GM08714 (cell line): ENCODE results near the gene CRYM.
"Not testable (repeated sequence)": the region's sequence is repeated elsewhere in the genome, so short reads cannot be mapped to it uniquely, and the experiment has no call there.

ENCODE experiments used
- H3K4me3 ChIP-seq: fragments of 200-500 bp; sonication (Bioruptor generic); 2 replicates; pipeline ENCODE4 v1.5.1; 2014; ENCODE audit warnings: mild to moderate bottlenecking, low read length, inconsistent platforms
- ZNF274 ChIP-seq: IDR thresholded peaks from 2 replicates; pipeline ENCODE4 v1.6.1; 2012; ENCODE audit warnings: mild to moderate bottlenecking, low read depth, low read length

The CRYM gene

DNA sequence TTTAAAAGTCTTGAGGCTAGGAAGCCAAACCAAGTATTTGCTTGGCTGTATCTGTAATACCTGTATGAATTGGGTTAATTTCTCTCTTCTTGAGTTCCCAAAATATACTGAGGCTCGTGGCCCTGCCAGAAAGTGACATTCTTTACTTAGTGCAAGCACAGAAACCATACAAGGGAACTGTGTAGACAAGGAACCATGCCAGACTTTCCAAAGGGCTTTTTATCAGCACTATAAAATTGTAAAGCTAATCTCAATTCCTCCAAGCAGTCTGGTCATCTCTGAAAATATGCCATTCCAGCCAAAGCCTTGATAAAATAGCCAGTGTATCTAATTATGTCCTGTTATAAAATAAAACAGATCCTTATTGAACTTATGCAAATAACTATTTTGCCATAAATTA is 7.2 kb upstream of the CRYM start:
- H3K4me3 ChIP-seq = no peak overlapping the region
- TF ChIP-seq ZNF274 = no peak

DNA sequence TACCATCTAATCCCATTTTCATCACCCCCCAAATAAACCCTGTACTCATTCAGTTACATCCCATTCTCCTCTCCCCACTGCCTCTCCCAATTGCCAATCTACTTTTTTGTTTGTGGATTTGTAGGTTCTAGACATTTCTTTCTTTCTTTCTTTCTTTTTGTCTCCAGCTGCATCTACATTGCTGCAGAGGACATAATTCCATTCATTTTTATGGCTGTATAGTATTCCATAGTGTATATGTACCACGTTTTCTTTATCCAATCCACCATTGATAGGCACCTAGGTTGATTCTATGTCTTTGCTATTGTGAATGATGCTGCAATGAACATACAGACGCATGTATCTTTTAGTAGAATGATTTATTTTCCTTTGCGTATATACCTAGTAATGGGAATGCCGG is 6.3 kb upstream of the CRYM start:
- H3K4me3 ChIP-seq = no peak overlapping the region
- TF ChIP-seq ZNF274 = no peak

DNA sequence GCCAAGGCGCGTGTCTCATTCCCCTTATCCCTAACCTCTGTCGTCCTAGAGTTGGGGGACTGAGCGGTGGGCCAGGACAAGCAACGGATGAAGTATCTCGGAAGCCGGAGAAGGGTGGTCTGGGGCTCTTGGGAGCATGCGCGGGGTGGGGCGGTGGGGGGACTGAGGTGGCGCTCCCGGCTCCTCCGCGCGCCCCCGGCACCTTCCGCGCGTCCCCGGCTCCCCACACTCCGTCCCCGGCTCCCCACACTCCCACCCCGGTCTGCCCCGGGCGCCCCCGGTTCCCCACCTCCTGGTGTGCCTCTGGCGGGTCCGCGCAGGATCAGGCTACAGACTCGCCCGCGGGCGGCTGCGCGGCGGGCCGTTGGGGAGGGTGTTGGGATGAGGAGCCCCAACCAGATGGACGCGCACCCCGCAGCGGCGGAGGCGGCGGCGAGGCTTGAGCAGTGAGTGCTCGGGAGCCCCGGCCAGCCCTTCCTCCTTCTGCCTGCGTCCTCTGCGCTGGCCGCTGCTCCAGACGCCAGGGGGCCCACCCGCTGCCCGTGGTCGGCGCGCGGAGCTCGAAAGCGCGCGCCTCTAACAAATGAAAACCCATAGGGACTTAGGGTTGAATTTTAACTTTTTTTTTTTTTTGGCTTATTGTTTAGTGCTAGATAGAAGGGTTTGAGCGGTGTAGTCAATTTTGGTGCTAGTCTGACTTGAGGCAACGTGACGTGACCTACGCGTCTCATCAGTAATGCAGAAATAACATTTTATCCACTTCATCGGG is 5.6 kb upstream of the CRYM start:
- TF ChIP-seq ZNF274 = no peak
- peak overlapping the region; percentile 39; the same call in 1 of the 2 replicates for H3K4me3 ChIP-seq

DNA sequence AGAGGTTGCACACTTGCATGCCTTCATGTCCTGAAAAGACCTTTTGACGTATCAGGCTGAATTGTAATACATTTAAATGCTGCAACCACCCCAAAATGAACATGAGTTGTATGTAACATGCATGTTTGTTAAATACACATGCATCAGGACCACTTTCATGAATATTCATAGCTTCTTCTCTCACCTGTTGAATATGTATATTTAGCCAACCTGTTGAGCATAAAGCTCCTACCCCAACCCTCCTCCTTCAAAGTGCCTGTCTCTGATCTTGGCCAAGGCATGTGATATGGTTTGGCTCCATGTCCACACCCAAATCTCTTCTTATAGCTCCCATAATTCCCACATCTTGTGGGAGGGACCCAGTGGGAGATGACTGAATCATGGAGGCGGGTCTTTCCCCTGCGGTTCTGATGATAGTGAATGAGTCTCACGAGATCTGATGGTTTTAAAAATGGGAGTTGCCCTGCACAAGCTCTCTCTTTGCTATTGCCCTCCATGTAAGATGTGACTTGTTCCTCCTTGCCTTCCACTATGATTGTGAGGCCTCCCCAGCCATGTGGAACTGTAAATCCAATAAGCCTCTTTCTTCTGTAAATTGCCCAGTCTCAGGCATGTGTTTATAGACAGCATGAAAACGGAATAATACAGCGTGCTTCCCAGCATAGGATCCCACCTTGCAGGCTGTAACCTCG is 3.8 kb upstream of the CRYM start:
- no peak for TF ChIP-seq ZNF274
- no peak overlapping the region for H3K4me3 ChIP-seq

DNA sequence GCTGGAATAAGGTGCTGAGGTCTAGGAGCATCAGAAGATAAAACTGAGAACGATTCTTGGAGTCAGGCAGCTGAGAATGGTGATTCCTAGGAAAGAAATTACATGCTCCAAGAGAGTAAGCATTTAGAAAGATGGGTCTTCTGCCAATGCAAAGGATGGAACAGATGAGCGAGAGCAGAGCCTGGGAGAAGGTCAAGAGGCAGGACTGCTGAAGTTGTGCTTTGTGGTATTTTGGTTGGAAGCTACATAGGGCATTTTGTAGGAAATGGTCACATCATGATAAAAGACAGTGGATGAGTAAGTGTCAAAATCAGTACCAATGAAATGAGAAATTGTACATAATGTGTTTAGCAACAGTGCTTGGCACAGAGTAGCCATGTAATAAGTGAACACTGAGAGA is 1.4 kb upstream of the CRYM start:
- H3K4me3 ChIP-seq = no peak overlapping the region
- TF ChIP-seq ZNF274 = no peak

DNA sequence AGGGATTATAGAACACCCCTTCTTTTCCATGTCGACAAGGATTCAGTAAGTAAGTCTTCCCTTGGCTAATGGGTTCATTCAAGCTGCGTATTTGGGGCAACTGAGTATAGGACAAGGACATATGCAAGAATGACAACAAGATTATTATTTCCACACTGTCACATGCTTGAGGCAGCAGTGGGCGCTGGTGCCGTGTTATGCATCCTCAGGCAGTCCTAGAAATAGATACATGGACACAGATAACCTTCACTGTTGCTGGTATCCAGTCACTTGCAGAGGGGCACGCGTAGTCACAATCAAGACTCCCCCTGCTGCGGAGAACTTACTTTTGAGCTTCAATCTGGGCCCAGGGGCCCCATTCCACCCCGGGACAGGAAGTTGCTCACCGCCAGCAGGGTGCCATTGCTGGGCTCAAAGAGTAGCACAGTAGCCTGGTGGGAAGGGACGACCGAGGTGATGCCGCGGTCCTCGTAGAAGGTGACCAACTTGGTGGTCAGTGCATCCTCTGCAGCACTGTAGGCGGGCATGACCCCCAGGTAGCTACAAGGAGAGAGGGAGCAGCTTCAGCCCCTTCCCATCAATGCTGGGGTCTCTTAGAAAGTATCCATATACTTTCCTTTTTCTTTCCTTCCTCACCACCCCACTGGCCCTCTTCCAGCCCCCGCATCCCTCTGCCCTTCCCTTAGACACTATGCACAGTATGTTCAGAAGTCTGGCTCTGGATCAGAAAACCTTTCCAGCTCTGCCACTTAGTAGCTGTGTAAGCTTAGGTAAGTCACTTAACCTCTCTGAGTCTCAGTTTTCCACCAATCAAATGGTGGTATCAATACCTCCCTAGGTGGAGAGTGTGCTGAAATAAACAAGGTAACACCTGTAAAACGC is 804 bp downstream of the CRYM start:
- peak overlapping the region; percentile 48; the same call in 1 of the 2 replicates for H3K4me3 ChIP-seq
- TF ChIP-seq ZNF274 = no peak

DNA sequence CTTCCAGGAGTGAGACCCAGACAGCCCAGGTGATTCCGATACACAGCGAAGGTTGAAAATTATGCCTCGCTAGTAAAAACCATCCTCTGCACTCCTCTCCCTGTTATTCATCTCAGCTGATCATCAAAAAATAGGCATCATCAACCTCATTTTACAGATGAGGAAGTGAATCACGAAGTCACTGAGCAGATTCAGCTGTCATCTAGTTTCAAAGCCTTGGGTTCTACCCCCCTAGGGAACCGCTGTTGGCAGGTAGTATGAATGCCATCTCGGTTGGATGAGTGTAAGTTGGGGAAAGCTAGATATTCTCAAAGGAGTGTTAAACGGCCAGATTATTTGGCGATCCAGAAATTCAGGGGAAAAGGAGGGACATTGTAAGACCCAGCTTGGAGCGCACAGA is 2.0 kb downstream of the CRYM start:
- no peak overlapping the region for H3K4me3 ChIP-seq
- TF ChIP-seq ZNF274 = no peak

DNA sequence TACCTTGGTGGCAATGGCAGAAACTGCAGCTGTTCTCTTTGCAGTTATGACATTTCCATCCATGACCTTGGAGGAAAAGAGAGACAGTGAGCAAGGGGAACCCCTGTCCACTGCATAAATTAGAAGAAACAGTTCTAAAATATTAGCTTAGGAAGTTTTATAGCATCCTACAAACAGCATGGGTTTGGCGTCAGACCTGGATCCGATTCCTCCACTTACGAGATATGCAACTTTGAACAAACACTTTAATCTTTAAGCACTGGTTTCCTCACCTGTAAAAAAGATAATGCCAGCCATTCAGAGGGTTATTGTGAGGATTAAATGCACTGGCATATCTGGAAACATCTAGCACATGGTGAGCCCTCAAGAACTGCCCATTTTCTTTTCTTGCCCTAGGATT is 2.6 kb downstream of the CRYM start:
- no peak overlapping the region for H3K4me3 ChIP-seq
- TF ChIP-seq ZNF274 = no peak

DNA sequence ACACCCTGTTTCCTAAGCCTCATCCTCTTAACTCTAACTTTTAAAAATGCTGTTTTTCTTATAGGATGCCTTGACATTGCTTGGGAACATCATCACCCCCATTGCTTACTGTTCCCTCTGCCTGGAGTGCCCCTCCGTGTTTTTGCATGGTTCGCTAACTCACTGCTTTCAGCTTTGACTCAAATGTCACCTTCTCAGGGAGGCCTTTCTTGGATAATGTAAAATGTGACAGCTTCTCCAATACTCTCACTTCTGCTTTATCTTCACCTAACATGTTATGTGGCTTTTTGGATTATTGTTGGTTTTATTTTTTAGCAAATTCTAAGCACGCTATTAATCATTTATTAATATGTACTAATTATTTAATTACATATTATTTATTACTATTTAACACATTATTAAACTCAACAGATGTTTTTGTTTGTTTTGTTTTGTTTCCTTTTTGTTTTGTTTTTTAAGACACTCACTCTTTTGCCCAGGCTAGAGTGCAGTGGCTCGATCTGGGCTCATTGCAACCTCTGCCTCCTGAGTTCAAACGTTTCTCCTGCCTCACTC is 3.8 kb downstream of the CRYM start:
- no peak for TF ChIP-seq ZNF274
- no peak overlapping the region; the same call in 1 of the 2 replicates for H3K4me3 ChIP-seq

DNA sequence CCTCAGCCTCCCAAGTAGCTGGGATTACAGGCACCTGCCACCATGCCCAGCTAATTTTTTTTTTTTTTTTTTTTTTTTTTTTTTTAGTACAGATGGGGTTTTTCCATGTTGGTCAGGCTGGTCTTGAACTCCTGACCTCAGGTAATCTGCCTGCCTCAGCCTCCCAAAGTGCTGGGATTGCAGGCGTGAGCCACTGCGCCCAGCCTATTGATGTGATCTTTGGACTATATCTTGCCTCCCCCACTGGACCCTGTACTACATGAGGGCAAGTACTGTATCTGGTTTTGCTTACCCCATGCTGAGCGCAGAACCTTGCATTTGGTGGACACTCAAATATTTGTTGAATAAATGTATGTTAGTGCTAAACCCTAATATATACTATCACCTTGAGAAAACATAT is 5.3 kb downstream of the CRYM start:
- not testable (repeated sequence) for H3K4me3 ChIP-seq

DNA sequence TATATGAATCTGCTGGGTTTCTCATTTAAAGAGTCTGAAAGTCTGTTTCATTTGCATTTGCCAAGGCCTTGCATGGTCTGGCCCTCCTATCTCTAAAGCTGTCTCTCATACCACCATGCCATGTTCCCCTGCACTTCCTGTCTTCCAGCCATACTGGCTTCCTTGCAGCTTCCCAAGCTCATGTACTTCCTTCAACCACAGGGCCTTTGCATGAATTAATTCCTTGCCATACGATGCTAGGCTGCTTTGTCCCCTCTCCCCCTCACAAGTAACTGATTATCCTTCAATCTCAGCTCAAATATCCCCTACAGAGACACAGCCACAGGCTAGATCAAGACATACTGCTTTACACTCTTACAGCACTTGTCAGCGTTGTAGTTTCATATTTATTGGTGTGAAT is 5.8 kb downstream of the CRYM start:
- no peak for TF ChIP-seq ZNF274

DNA sequence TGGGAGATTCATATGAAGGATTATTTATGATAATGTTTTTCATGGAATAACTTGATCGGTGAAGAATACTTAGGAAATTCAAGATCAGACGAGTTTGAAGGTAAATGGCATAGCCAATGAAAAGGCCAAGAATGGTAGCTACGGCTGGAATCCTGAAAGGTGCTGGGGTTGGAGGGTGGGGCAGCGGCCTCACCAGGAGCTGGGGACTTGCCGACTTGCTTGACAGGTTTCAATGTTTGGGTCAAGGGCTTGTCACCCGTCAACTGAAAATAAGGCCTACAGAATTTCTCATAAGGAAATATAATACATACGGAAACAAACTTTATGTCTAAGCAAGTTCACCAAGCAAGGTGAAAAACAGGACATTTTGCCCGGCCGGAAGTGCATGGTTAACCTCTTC is 9.9 kb downstream of the CRYM start:
- TF ChIP-seq ZNF274 = no peak
- H3K4me3 ChIP-seq = no peak overlapping the region

More for the DNA sequence above, 5.8 kb downstream of the CRYM start:
- no peak overlapping the region for H3K4me3 ChIP-seq

DNA sequence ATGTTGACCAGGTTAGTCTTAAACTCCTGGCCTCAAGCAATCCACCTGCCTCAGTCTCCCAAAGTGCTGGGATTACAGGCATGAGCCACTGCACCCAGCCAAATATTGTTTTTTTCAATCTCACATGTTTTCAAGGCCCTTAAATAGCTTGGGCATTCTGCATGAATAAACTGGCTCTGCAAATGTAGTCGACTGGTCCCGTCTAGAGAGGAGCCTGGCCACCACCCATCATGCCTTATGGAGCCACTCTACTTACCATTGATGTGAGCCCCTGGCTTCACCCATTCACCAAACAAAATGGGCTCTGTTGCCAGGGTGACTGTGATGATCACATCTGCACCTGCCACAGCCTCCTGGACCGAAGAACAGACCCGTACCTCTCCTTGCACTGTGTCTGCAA is 10.8 kb downstream of the CRYM start:
- H3K4me3 ChIP-seq = no peak overlapping the region
- no peak for TF ChIP-seq ZNF274

DNA sequence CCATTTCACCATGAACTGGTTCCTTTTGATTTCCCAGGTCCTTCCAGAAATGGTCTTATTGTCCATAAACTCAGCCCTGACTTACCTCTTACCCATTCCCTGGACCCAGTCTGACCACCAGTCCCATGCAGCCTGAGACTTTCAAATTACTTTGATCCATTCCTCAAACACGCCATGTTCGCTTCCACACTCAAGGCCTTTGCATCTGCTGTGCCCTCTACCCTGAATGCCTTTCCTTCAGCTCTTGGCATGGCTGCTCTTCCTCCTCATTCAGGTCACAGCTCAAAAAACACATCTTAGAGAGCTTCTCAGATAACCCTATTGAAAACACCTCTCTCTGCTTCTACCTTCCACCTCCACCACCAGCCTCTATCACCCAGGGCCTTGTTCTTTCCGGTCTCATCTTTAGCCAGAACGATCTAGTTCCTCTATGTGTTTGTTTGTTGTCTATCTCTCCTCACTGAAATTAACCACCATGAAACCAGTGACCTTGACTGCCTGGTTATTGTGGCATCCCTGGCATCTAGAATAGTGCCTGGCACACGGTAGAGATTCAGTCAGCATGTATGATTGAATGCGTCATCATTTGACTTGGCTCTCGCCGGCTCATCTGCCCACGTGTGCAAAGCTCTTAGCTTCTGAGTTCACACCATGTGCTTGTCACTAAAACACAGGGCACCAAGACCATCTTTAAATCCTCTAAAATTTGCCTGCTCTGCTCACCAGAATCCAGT is 12.8 kb downstream of the CRYM start:
- no peak overlapping the region for H3K4me3 ChIP-seq
- no peak for TF ChIP-seq ZNF274
